Muscle layer of colon (tissue), 2 donors: ENCODE data around the gene TPTE.
"Not testable (repeated sequence)": the region's sequence is repeated elsewhere in the genome, so short reads cannot be mapped to it uniquely, and the experiment has no call there.

ENCODE experiments used
- H3K27ac ChIP-seq: one replicate; pipeline ENCODE4 v1.7.0; 2013; ENCODE audit warnings: low read depth, mild to moderate bottlenecking, low read length, moderate library complexity
- H3K27me3 ChIP-seq, 2 donors: one replicate each; pipeline ENCODE4 v1.7.0; 2013; ENCODE audit warnings: low read length in 2 of 2, mild to moderate bottlenecking in 2 of 2; ENCODE audit not compliant: insufficient read depth in 2 of 2, control insufficient read depth in 1 of 2
- H3K36me3 ChIP-seq: one replicate; pipeline ENCODE4 v1.7.0; 2013; ENCODE audit warnings: mild to moderate bottlenecking, low read length; ENCODE audit not compliant: insufficient read depth
- H3K4me1 ChIP-seq: one replicate; pipeline ENCODE4 v1.7.0; 2013; ENCODE audit warnings: mild to moderate bottlenecking, low read length; ENCODE audit not compliant: insufficient read depth
- H3K4me3 ChIP-seq, 2 donors: one replicate each; pipeline ENCODE4 v1.7.0; 2013; ENCODE audit warnings: low read length in 2 of 2, low read depth in 1 of 2, mild to moderate bottlenecking in 1 of 2, moderate library complexity in 1 of 2
- H3K9ac ChIP-seq: one replicate; pipeline ENCODE4 v1.7.0; 2013; ENCODE audit warnings: low read length
- H3K9me3 ChIP-seq: one replicate; pipeline ENCODE4 v1.7.0; 2013; ENCODE audit warnings: mild to moderate bottlenecking, low read length
- donor health status: abdominal sarcoma.
- donor health status: Adenocarcinoma of cecum.

Gene TPTE

GRCh38 chr21:10521091-10521598 lies at the start of gene TPTE:
Gene TPTE, plus strand, starts transcription at chr21:10521583. Its CDS starts 17,141 bp downstream, at chr21:10538724.
- Histone ChIP-seq H3K4me3 (no peak within 1 kb of the TSS), H3K27me3 (no peaks in the 10 kb centered on the region), H3K4me1 (no peaks in the 10 kb centered on the region), H3K9ac (no peak within 1 kb of the TSS), H3K9me3 (peaks cover 3% of the 10 kb centered on the region), H3K36me3 (no peaks in the 10 kb centered on the region), H3K27ac (no peak within 1 kb of the TSS)

DNA sequence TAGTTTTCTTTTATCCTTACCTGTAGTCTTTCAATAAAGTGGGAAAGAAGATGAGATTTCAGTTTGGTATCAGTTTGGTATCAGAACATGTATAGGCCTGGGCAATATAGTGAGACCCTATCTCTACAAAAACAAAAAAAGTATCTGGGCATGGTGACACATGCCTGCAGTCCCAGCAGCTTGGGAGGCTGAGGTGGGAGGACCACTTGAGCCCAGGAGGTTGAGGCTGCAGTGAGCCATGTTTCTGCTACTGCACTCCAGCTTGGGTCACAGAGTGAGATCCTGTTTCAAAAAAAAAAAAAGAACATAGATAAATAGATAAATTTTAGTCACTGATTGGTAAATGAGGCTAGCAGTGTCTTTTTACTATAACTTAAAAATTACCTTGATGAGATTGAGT lies 49.4 kb upstream of the TPTE start:
- not testable (repeated sequence) for H3K27ac ChIP-seq, H3K27me3 ChIP-seq, H3K4me1 ChIP-seq, H3K4me3 ChIP-seq, H3K36me3 ChIP-seq, H3K9me3 ChIP-seq, H3K9ac ChIP-seq

DNA sequence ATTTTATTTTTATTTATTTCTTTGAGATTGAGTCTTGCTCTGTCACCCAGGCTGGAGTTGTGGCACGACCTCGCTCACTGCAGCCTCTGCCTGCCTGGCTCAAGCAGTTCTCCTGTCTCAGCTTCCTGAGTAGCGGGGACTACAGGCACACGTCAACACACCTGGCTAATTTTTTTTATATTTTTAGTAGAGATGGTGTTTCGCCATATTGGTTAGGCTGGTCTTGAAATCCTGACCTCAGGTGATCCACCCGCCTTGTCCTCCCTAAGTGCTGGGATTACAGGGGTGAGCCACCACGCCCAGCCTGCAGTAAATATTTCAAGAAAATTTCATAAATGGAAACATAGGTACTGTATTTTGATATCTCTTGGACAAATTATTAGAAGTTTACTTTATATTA lies 43.6 kb upstream of the TPTE start:
- H3K27me3 ChIP-seq, H3K36me3 ChIP-seq, H3K4me3 ChIP-seq, H3K27ac ChIP-seq, H3K4me1 ChIP-seq, H3K9me3 ChIP-seq, H3K9ac ChIP-seq: not testable (repeated sequence)

- H3K9me3 ChIP-seq, H3K36me3 ChIP-seq, H3K27me3 ChIP-seq, H3K27ac ChIP-seq, H3K4me3 ChIP-seq, H3K9ac ChIP-seq, H3K4me1 ChIP-seq: not testable (repeated sequence)
Observed at GRCh38 chr21:10479875-10480274, 41.5 kb upstream of the TPTE start.

- not testable (repeated sequence) for H3K27ac ChIP-seq, H3K27me3 ChIP-seq, H3K9ac ChIP-seq, H3K4me1 ChIP-seq, H3K9me3 ChIP-seq, H3K4me3 ChIP-seq, H3K36me3 ChIP-seq
Observed at GRCh38 chr21:10484864-10485263, 36.5 kb upstream of the TPTE start.

- H3K27me3 ChIP-seq, H3K4me1 ChIP-seq, H3K9ac ChIP-seq, H3K36me3 ChIP-seq, H3K4me3 ChIP-seq, H3K9me3 ChIP-seq, H3K27ac ChIP-seq: not testable (repeated sequence)
Observed at GRCh38 chr21:10490453-10490852, 30.9 kb upstream of the TPTE start.

- Histone ChIP-seq H3K9ac (no peak overlapping the region), H3K9me3 (no peaks in the 10 kb centered on the region), H3K36me3 (no peaks in the 10 kb centered on the region), H3K27me3 (no peaks in the 10 kb centered on the region), H3K4me3 (no peak overlapping the region), H3K27ac (no peak overlapping the region), H3K4me1 (no peaks in the 10 kb centered on the region)
Observed at GRCh38 chr21:10511116-10511515, 10.3 kb upstream of the TPTE start.

- not testable (repeated sequence) for H3K4me3 ChIP-seq, H3K9ac ChIP-seq, H3K36me3 ChIP-seq, H3K27me3 ChIP-seq, H3K9me3 ChIP-seq, H3K4me1 ChIP-seq, H3K27ac ChIP-seq
Observed at GRCh38 chr21:10516889-10517288, 4.5 kb upstream of the TPTE start.

- not testable (repeated sequence) for H3K9me3 ChIP-seq, H3K9ac ChIP-seq, H3K27me3 ChIP-seq, H3K4me3 ChIP-seq, H3K36me3 ChIP-seq, H3K4me1 ChIP-seq, H3K27ac ChIP-seq
Observed at GRCh38 chr21:10517904-10518303, 3.5 kb upstream of the TPTE start.

DNA sequence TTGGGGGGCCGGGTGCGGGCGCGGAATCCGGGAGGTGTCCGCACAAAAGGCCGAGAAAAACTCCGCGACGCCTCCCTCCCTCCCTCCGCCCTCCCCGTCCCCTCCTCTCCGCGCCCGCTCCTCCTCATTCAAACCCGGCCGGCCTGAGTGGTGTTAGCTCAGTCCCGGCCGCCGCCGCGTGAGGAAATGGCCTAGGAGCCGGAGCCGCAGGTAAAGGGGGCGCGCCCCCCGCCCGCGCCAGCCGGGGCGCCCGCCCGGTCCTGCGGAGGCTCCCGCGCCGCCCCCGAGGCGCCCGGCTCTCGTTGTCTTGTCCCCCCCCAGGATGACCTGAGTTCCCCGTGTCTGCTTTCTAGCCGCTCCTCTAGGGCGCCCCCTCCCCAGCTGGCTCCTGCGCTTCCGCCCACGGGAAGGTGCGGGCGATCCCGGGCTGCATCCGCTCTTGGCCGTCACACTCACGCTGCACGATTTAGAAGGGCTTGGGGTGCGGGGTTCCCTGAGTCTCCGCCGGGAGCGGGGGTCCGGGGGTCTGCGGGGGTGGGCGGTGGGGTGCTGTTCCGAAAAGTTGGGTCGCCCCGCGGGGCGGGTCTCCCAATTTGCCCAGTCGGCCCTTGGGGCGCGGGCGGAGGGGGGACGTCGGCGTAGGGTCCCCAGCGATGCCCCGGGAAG lies 585 bp downstream of the TPTE start:
- not testable (repeated sequence) for H3K36me3 ChIP-seq, H3K9ac ChIP-seq, H3K4me1 ChIP-seq, H3K27me3 ChIP-seq, H3K4me3 ChIP-seq, H3K9me3 ChIP-seq, H3K27ac ChIP-seq

DNA sequence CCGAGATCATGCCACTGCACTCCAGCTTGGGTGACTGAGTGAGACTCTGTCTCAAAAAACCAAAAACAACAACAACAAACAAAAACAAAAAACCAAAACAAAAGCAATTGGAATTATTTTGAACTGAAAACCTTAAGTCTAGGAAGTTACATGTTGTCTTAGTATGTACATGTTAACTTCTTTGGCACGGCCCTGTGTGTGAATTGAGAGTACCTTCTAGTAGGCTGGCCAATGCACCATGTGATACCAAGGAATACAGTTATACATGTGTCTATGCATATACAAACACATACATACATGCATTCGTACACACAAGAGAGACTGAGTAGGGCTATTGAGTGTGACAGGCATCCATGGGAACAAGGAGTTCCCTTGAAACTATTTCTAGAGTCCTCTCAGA lies 18.6 kb downstream of the TPTE start:
- no peak overlapping the region for H3K4me3 ChIP-seq
- no peaks in the 10 kb centered on the region for H3K27me3 ChIP-seq
- H3K36me3 ChIP-seq, result no peaks in the 10 kb centered on the region
- H3K27ac ChIP-seq, result no peak overlapping the region
- H3K9ac ChIP-seq, result no peak overlapping the region
- H3K9me3 ChIP-seq, result no peaks in the 10 kb centered on the region
- no peaks in the 10 kb centered on the region for H3K4me1 ChIP-seq

DNA sequence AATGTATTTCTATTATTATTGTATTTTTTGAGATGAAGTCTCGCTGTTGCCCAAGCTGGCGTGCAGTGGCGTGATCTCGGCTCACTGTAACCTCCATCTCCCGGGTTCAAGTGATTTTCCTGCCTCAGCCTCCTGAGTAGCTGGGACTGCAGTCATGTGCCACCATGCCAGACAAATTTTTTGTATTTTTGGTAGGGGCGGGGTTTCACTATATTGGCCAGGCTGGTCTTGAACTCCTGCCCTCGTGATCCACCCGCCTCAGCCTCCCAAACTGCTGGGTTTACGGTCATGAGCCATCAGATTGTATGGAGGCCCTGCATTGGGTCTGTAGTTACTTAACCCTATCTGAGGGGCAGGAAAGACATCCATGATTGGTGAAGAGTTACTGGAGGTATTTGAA lies 23.0 kb downstream of the TPTE start:
- H3K9ac ChIP-seq, H3K36me3 ChIP-seq, H3K4me3 ChIP-seq, H3K9me3 ChIP-seq, H3K27me3 ChIP-seq, H3K4me1 ChIP-seq, H3K27ac ChIP-seq: not testable (repeated sequence)
